UCSD-AML1 (cell line): ENCODE data around the gene ZNF213.
"Not testable (repeated sequence)": the region's sequence is repeated elsewhere in the genome, so short reads cannot be mapped to it uniquely, and the experiment has no call there.

Source experiments
- DNase-seq: peaks from one replicate; lab custom pipeline; 2025; ENCODE audit not compliant: unreplicated experiment; lab: John Stamatoyannopoulos, UW

ZNF213 gene

GRCh38 chr16:3129137-3130131 lies 5.4 kb upstream of the ZNF213 start:
- DNase-seq: peak; percentile 72

- DNase-seq: peak; percentile 50
Measured at GRCh38 chr16:3131755-3132377, 3.0 kb upstream of the ZNF213 start.

GRCh38 chr16:3133844-3134243 lies 985 bp upstream of the ZNF213 start:
- DNase-seq: no peak

- DNase-seq: no peak
Measured at GRCh38 chr16:3135126-3135715, 392 bp downstream of the ZNF213 start.

GRCh38 chr16:3137267-3137666 lies 2.4 kb downstream of the ZNF213 start:
- no peak for DNase-seq

GRCh38 chr16:3138342-3138741 lies 3.5 kb downstream of the ZNF213 start:
- DNase-seq: peak; percentile 50

GRCh38 chr16:3138823-3139426 lies 4.1 kb downstream of the ZNF213 start:
- no peak for DNase-seq

- DNase-seq: not testable (repeated sequence)
Measured at GRCh38 chr16:3139561-3139960, 4.7 kb downstream of the ZNF213 start.

- no peak for DNase-seq
Measured at GRCh38 chr16:3140603-3141427, 6.0 kb downstream of the ZNF213 start.

- no peak for DNase-seq
Measured at GRCh38 chr16:3141781-3142311, 7.0 kb downstream of the ZNF213 start.

- DNase-seq: no peak
Measured at GRCh38 chr16:3142327-3142726, 7.5 kb downstream of the ZNF213 start.

GRCh38 chr16:3142770-3143169 lies 7.9 kb downstream of the ZNF213 start:
- no peak for DNase-seq

- no peak for DNase-seq
Measured at GRCh38 chr16:3143189-3143588, 8.4 kb downstream of the ZNF213 start.

GRCh38 chr16:3143598-3144320 lies 8.9 kb downstream of the ZNF213 start:
- no peak for DNase-seq

- no peak for DNase-seq
Measured at GRCh38 chr16:3144321-3144983, 9.6 kb downstream of the ZNF213 start.

- DNase-seq: no peak
Measured at GRCh38 chr16:3145151-3145550, 10.3 kb downstream of the ZNF213 start.

- DNase-seq: no peak
Measured at GRCh38 chr16:3145660-3146059, 10.8 kb downstream of the ZNF213 start.

GRCh38 chr16:3147046-3147756 lies 12.4 kb downstream of the ZNF213 start:
- DNase-seq: no peak

GRCh38 chr16:3147757-3148104 lies 12.9 kb downstream of the ZNF213 start:
- DNase-seq: no peak
